K562 (cell line): ENCODE data around the gene DNAJC11. TPM values are rescaled to one million over a fixed set of nuclear protein-coding genes. Genes with fewer than 3 reads are reported as not detected.

Source experiments
- BACH1 ChIP-seq: fragments of 200-800 bp; sonication (Bioruptor generic); IDR thresholded peaks from 2 replicates; pipeline ENCODE4 v1.6.1; 2016; ENCODE audit warnings: missing genetic modification characterization, missing compliant biosample characterization
- ELF1 ChIP-seq: fragments of 200-800 bp; sonication (Bioruptor generic); IDR thresholded peaks from 2 replicates; pipeline ENCODE4 v1.6.1; 2016; ENCODE audit warnings: missing genetic modification characterization, missing compliant biosample characterization
- FOXP1 ChIP-seq: sonication (generic); formaldehyde crosslinking; IDR thresholded peaks from 2 replicates; pipeline ENCODE4 v1.8.0; 2022; ENCODE audit warnings: mild to moderate bottlenecking, missing genetic modification reagents
- KAT2B ChIP-seq: IDR thresholded peaks from one replicate; pipeline ENCODE4 v1.6.1; 2012; ENCODE audit warnings: low read depth, mild to moderate bottlenecking, control low read depth, inconsistent platforms, low read length, moderate library complexity
- KAT7 ChIP-seq: sonication (generic); formaldehyde crosslinking; IDR thresholded peaks from 2 replicates; pipeline ENCODE4 v1.8.0; 2022; ENCODE audit warnings: missing genetic modification reagents, mild to moderate bottlenecking, borderline replicate concordance
- MBD2 ChIP-seq: sonication (generic); IDR thresholded peaks from 2 replicates; pipeline ENCODE4 v1.6.1; 2016; ENCODE audit warnings: low read depth, borderline replicate concordance
- POLR3A ChIP-seq: IDR thresholded peaks from 2 replicates; pipeline ENCODE4 v1.6.1; 2011; ENCODE audit warnings: borderline replicate concordance, mild to moderate bottlenecking, moderate library complexity; ENCODE audit not compliant: insufficient read length, insufficient read depth; ENCODE audit errors: extremely low read depth
- RBFOX2 ChIP-seq: fragments of 200-400 bp; formaldehyde crosslinking; IDR thresholded peaks from 2 replicates; pipeline ENCODE4 v1.6.1; 2017; ENCODE audit warnings: low read depth, mild to moderate bottlenecking, low read length, moderate library complexity
- SPI1 ChIP-seq: IDR thresholded peaks from 2 replicates; pipeline ENCODE4 v1.6.1; 2011; ENCODE audit warnings: low read depth, low read length, control low read depth, borderline replicate concordance
- YY1 ChIP-seq, 3 experiments: IDR thresholded peaks; 2 replicates each; pipeline ENCODE4 v1.6.1; 2011; ENCODE audit warnings: low read length in 2 of 3, mild to moderate bottlenecking in 2 of 3, moderate library complexity in 2 of 3, borderline replicate concordance in 1 of 3, control low read depth in 1 of 3, low read depth in 1 of 3; ENCODE audit not compliant: insufficient read depth in 3 of 3, insufficient replicate concordance in 2 of 3, control insufficient read depth in 1 of 3, insufficient read length in 1 of 3; ENCODE audit errors: extremely low read depth in 1 of 3
- ZMIZ1 ChIP-seq, 2 experiments: fragments of 150-350 bp in 1 of 2; IDR thresholded peaks; 2 replicates each; pipeline ENCODE4 v1.6.1; 2012 to 2016; ENCODE audit warnings: low read depth in 2 of 2, low read length in 2 of 2, mild to moderate bottlenecking in 1 of 2, moderate library complexity in 1 of 2
- ZNF785 ChIP-seq: fragments of 250-450 bp; sonication (Bioruptor Pico); IDR thresholded peaks from 2 replicates; pipeline ENCODE4 v1.4.0; 2020; ENCODE audit warnings: mild to moderate bottlenecking
- polyA plus RNA-seq, 8 experiments: library from polyadenylated mRNA; depleted of rRNA in 4 of 8; stranded (reverse) in 5 of 8; unstranded in 3 of 8; fragments of >200 nt; fragmentation: Nextera tagmentation in 2 of 8; fragmentation: Illumina TruSeq in 1 of 8; extraction: Ambion mirVana in 2 of 8; extraction: Trizol in 1 of 8; gene quantifications; 2 replicates each; pipeline versions ENCODE4 v1.2.1 to v1.2.3, GENCODE V29; 2011 to 2014; ENCODE audit warnings: inconsistent platforms in 1 of 8, missing spikeins in 1 of 8
- total RNA-seq, 7 experiments: library from RNA; depleted of rRNA in 6 of 7; stranded (reverse); fragments of >200 nt in 6 of 7; fragmentation: Illumina TruSeq in 2 of 7; extraction: Trizol in 2 of 7; gene quantifications; 2 replicates each; pipeline versions ENCODE4 v1.2.1 to v1.2.3, GENCODE V29; 2011 to 2021; ENCODE audit warnings: low replicate concordance in 1 of 7
- TF ChIP-seq, protein P1 (sequence below), 2 experiments: fragments of 450-650 bp; IDR thresholded peaks; 2 replicates each; pipeline ENCODE4 v1.6.1; 2018; ENCODE audit warnings: mild to moderate bottlenecking in 2 of 2, low read depth in 1 of 2; ENCODE audit not compliant: partially characterized antibody in 2 of 2
- TF ChIP-seq, protein P2 (sequence below): fragments of 450-650 bp; formaldehyde crosslinking; IDR thresholded peaks from 2 replicates; pipeline ENCODE4 v1.4.0; 2022; ENCODE audit warnings: mild to moderate bottlenecking, moderate library complexity

DNAJC11 gene
- total and polyA plus RNA-seq, 9 of the 15 experiments (the other 6 are each of a cell fraction or from before 2014, with no cell fraction given): 14.1 to 123 (median 76.6) TPM

GRCh38 chr1:6602669-6603237 lies 98.9 kb downstream of the DNAJC11 start, which contains the start of gene KLHL21 (continued):
- TF ChIP-seq, protein P1, sequence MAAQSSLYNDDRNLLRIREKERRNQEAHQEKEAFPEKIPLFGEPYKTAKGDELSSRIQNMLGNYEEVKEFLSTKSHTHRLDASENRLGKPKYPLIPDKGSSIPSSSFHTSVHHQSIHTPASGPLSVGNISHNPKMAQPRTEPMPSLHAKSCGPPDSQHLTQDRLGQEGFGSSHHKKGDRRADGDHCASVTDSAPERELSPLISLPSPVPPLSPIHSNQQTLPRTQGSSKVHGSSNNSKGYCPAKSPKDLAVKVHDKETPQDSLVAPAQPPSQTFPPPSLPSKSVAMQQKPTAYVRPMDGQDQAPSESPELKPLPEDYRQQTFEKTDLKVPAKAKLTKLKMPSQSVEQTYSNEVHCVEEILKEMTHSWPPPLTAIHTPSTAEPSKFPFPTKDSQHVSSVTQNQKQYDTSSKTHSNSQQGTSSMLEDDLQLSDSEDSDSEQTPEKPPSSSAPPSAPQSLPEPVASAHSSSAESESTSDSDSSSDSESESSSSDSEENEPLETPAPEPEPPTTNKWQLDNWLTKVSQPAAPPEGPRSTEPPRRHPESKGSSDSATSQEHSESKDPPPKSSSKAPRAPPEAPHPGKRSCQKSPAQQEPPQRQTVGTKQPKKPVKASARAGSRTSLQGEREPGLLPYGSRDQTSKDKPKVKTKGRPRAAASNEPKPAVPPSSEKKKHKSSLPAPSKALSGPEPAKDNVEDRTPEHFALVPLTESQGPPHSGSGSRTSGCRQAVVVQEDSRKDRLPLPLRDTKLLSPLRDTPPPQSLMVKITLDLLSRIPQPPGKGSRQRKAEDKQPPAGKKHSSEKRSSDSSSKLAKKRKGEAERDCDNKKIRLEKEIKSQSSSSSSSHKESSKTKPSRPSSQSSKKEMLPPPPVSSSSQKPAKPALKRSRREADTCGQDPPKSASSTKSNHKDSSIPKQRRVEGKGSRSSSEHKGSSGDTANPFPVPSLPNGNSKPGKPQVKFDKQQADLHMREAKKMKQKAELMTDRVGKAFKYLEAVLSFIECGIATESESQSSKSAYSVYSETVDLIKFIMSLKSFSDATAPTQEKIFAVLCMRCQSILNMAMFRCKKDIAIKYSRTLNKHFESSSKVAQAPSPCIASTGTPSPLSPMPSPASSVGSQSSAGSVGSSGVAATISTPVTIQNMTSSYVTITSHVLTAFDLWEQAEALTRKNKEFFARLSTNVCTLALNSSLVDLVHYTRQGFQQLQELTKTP (IDR thresholded peaks at IDR 0.05; ENCODE audit: low read depth in 1 of 2, partially characterized antibody in 2 of 2): no peak
- peak; percentile 47 for TF ChIP-seq MBD2
- no peak for TF ChIP-seq KAT2B
- 0 out of 2 replicates have a peak, but pooled peaks have one; percentile 1 for TF ChIP-seq SPI1
- TF ChIP-seq ELF1 (tag): peak; percentile 61
- peak; percentile 94; the same call in 1 of the 2 replicates for TF ChIP-seq KAT7 (CRISPR knock-in tag)
- peak; percentile 86 for TF ChIP-seq FOXP1 (CRISPR knock-in tag)
- TF ChIP-seq BACH1: no peak
- no peak for TF ChIP-seq ZNF785
- TF ChIP-seq POLR3A: no peak
- TF ChIP-seq ZMIZ1 (IDR thresholded peaks at IDR 0.05; ENCODE audit: low read depth in 2 of 2, low read length in 2 of 2): peak in 1 of 2 experiments; percentile 46; a peak in 2 of 4 replicates
- TF ChIP-seq RBFOX2: peak; percentile 93
- peak in 2 of 3 experiments; percentile 19 to 67 for TF ChIP-seq YY1 (IDR thresholded peaks at IDR 0.05; ENCODE audit: borderline replicate concordance in 1 of 3, control insufficient read depth in 1 of 3, extremely low read depth in 1 of 3, insufficient read depth in 3 of 3, insufficient read length in 1 of 3, insufficient replicate concordance in 2 of 3, low read depth in 1 of 3, low read length in 2 of 3)
- TF ChIP-seq, protein P2, sequence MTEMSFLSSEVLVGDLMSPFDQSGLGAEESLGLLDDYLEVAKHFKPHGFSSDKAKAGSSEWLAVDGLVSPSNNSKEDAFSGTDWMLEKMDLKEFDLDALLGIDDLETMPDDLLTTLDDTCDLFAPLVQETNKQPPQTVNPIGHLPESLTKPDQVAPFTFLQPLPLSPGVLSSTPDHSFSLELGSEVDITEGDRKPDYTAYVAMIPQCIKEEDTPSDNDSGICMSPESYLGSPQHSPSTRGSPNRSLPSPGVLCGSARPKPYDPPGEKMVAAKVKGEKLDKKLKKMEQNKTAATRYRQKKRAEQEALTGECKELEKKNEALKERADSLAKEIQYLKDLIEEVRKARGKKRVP (CRISPR knock-in tag): peak; percentile 52; the same call in 1 of the 2 replicates
